Subcutaneous adipose tissue (tissue), 4 donors: ENCODE data around the gene ZNF764. TPM values are rescaled to one million over a fixed set of nuclear protein-coding genes. Genes with fewer than 3 reads are reported as not detected.

Experiments used
- total RNA-seq, 4 donors: library from RNA; depleted of rRNA; stranded (reverse); fragments of >200 nt; gene quantifications; one replicate each; pipeline ENCODE4 v1.1.0, GENCODE V29; 2016
- TF ChIP-seq, protein P1 (sequence below): fragments of 450-650 bp; IDR thresholded peaks from one replicate; pipeline ENCODE4 v1.5.1; 2016; ENCODE audit warnings: low read depth, mild to moderate bottlenecking, control low read depth, antibody characterized with exemption, moderate library complexity

ZNF764 gene
- total RNA-seq, 4 donors from 2014 or later: 3.6 to 11.3 (median 4.9) TPM

- TF ChIP-seq, protein P1, sequence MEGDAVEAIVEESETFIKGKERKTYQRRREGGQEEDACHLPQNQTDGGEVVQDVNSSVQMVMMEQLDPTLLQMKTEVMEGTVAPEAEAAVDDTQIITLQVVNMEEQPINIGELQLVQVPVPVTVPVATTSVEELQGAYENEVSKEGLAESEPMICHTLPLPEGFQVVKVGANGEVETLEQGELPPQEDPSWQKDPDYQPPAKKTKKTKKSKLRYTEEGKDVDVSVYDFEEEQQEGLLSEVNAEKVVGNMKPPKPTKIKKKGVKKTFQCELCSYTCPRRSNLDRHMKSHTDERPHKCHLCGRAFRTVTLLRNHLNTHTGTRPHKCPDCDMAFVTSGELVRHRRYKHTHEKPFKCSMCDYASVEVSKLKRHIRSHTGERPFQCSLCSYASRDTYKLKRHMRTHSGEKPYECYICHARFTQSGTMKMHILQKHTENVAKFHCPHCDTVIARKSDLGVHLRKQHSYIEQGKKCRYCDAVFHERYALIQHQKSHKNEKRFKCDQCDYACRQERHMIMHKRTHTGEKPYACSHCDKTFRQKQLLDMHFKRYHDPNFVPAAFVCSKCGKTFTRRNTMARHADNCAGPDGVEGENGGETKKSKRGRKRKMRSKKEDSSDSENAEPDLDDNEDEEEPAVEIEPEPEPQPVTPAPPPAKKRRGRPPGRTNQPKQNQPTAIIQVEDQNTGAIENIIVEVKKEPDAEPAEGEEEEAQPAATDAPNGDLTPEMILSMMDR: no peak
Observed at GRCh38 chr16:30559690-30560089, 1.5 kb upstream of the ZNF764 start.

DNA sequence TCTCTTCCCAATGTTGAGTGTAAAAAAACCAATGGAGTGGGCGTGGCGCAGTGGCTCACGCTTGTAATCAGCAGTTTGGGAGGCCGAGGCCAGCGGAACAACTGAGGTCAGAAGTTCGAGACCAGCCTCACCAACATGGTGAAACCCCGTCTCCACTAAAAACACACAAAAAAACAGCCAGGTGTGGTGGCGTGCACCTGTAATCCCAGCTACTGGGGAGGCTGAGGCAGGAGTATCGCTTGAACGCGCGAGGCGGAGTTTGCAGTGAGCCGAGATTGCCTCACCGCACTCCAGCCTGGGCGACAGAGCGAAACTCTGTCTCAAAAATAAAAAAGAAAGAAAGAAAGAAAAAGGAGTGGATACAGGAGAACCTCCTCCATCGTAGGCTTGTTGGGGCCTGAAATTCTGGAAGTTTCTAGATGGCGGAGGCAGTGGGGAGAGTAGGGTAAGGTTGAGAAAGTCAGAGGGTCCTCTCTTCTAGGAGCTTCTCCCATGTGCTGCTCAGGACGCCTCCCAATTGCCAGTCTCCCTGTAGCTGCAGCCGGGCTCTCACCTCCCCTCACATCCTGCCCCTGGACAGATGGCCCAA lies 709 bp upstream of the ZNF764 start:
- TF ChIP-seq, protein P1: no peak

DNA sequence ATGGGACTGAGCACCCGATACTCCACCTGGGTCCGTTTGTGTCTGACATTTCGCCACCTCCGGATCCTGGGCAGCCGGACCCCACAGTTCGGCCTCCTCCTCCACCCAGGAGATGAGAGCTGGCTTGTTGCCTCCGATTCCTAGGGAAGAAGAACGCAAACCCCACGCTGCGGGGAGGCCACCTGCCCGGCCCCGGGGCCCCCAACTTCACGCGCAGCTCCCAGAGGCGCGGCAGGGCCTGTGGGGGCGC lies 542 bp downstream of the ZNF764 start:
- TF ChIP-seq, protein P1: no peak

DNA sequence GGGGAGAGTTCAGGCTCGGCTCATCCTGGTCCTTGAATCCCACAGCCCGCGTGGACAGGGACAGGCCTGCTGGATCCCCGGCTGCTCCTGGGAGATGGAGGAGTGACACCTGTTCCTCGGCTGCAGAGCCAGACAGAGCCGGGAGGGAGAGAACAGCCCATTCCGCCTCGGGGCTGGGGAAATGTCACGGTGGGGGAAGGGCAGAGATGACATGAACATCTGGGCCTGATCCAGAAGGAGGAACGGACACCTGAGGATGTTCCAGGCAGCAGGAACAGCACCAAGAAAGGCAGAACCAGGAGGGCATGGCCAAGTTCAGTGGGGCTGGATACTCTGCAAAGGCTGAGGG lies 2.1 kb downstream of the ZNF764 start:
- TF ChIP-seq, protein P1: no peak

DNA sequence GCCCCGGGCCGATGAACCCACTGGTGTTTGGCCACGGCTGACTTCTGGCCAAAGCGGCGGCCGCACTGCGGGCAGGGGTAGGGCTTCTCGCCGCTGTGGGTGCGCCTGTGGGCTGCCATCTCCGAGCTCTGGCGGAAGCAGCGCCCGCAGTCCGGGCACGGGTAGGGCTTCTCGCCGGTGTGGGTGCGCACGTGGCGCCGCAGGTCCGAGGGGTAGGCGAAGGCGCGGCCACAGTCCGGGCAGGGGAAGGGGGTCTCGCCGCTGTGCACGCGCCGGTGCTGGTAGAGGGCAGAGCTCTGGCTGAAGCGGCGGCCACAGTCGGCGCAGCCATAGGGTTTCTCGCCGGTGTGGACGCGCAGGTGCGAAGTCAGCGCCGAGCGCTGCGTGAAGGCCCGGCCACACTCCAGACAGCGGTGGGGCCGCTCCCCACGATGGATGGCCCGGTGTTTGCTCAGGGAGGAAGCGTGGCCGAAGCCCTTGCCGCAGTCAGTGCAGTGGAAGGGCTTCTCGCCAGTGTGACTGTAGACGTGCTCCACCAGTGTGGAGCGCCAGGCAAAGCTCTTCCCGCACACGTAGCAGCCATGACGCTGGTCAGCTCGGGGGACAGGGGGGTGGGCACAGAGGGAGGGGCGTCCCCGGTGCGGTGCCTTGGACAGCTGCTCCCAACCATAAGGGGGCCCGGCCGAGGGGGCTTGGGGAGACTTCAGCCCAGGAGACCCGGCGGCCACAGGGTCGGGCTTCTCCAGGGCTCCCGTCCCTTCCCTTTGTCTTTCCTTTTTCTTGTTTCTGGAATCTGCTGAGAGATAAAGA lies 2.7 kb downstream of the ZNF764 start:
- TF ChIP-seq, protein P1: no peak

DNA sequence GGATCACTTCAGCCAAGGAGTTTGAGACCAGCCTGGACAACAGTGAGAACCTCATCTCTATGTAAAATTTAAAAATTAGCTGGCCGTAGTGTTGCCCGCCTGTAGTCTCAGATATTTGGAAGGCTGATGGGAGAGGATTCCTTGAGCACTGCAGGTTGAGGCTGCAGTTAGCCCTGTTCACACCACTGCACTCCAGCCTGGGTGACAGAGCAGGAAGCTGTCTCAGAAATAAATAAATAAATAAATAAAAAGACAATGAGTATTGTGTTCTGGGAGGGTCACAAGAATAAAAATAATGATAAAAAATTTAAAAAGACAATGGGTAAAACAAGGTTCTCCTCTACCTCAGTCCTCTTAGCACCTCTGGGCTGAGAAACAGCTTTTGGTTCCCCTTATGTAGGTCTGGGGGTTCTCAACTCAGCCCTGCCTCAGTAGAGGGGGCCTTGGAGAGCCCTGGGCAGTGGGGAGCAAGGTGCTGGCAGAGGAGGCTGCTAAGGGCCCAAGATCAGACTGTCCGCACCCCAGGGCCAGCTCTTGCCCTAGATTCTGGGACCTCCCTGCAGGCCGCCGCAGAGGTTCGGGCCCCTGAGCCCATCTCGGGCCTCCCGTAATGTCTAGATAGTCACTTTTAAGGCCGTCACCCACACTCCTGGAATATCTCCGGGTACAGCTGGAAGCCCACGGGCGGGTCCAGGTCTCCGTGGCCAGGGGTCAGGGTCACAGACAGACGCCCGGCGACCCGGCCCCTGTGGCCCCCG lies 3.4 kb downstream of the ZNF764 start:
- TF ChIP-seq, protein P1: no peak

DNA sequence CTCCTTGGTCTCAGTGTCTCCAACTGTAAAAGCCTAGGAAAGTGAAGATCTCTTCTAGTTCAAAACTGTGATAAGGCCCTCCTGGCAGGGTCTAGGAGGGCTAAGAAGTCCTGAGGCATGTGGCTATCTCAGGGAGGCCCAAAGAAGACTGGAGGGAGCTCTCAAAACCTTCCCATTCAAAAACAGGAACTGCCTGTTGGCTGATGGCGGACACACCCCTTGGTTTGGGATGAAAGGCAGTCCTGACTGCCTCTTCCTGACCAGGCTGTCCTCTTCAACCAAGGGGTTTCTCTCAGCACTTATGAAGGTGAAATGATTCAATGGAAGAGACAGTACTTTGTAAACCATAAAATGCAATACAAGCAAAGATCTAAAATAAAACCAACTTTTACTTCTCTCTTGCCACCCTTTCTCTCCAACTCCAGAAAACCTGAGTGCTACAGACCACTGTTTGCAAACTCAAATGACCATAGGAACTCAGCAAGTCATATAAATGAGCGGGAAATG lies 4.7 kb downstream of the ZNF764 start:
- TF ChIP-seq, protein P1: no peak
